GM06990 (cell line): ENCODE results near the gene DCAF7.

Experiments used
- DNase-seq: peaks from one replicate; pipeline ENCODE4 v3.0.0-alpha.2; 2011; ENCODE audit not compliant: insufficient read length; ENCODE audit errors: extremely low read depth
- H3K27me3 ChIP-seq: replicated peaks from 2 replicates; pipeline ENCODE4 v1.6.0; 2011; ENCODE audit warnings: low read length; ENCODE audit not compliant: control insufficient read depth, insufficient read depth
- H3K36me3 ChIP-seq: 2 replicates; pipeline ENCODE4 v1.5.1; 2011; ENCODE audit warnings: low read length; ENCODE audit not compliant: control insufficient read depth, insufficient read depth
- H3K4me3 ChIP-seq: replicated peaks from 2 replicates; pipeline ENCODE4 v1.5.1; 2011; ENCODE audit warnings: low read depth, mild to moderate bottlenecking, control low read depth, low read length
- TF ChIP-seq, protein P1 (sequence below): IDR thresholded peaks from 2 replicates; pipeline ENCODE4 v1.5.1; 2011; ENCODE audit warnings: low read length, control low read depth, mild to moderate bottlenecking, inconsistent platforms; ENCODE audit not compliant: insufficient read depth, poor library complexity, severe bottlenecking

DCAF7 gene

DNA sequence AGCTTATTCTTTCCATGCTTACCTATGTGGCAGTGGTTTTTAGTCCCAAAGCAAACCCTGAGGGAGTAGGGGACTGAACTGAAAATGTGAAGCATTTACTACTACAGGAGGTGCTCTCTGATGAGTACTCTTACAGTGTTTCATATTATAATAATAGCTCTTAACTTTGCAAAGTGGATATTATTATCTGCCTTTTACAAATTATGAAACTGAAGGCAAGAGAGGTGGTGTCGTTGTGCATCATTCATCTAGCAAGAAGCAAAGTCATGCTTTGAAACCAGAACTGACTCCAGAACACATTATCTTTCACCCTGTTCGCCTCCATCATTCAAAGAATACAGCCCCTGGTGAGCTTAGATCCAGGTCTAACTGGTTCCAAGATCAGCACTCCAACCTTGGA is 35.3 kb upstream of the DCAF7 start:
- H3K27me3 ChIP-seq = no peaks in the 10 kb centered on the region
- no peak for DNase-seq
- TF ChIP-seq, protein P1, sequence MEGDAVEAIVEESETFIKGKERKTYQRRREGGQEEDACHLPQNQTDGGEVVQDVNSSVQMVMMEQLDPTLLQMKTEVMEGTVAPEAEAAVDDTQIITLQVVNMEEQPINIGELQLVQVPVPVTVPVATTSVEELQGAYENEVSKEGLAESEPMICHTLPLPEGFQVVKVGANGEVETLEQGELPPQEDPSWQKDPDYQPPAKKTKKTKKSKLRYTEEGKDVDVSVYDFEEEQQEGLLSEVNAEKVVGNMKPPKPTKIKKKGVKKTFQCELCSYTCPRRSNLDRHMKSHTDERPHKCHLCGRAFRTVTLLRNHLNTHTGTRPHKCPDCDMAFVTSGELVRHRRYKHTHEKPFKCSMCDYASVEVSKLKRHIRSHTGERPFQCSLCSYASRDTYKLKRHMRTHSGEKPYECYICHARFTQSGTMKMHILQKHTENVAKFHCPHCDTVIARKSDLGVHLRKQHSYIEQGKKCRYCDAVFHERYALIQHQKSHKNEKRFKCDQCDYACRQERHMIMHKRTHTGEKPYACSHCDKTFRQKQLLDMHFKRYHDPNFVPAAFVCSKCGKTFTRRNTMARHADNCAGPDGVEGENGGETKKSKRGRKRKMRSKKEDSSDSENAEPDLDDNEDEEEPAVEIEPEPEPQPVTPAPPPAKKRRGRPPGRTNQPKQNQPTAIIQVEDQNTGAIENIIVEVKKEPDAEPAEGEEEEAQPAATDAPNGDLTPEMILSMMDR = no peak
- no peaks in the 10 kb centered on the region for H3K36me3 ChIP-seq
- H3K4me3 ChIP-seq = no peak overlapping the region

DNA sequence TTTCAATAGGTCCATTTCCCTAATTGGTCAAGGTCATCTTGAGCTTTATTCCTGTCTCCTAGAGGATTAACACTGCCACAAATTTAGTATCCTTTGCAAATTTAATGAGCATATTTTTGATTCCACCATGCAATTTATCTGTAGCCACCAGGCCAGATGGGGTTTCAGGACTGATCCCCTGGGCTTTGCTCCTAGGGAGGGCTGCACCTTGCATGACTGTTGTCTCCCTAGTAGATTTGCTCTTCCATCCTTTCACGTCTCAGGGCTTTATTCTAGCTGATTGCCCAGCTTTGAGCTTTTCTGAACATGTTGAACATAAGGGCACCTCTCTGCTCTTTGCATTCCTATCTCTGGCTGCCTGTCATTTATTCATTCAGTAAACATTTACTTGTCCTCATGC is 34.9 kb upstream of the DCAF7 start:
- no peak overlapping the region for H3K4me3 ChIP-seq
- no peak for DNase-seq
- no peaks in the 10 kb centered on the region for H3K36me3 ChIP-seq
- H3K27me3 ChIP-seq = no peaks in the 10 kb centered on the region
- TF ChIP-seq, protein P1 = no peak

DNA sequence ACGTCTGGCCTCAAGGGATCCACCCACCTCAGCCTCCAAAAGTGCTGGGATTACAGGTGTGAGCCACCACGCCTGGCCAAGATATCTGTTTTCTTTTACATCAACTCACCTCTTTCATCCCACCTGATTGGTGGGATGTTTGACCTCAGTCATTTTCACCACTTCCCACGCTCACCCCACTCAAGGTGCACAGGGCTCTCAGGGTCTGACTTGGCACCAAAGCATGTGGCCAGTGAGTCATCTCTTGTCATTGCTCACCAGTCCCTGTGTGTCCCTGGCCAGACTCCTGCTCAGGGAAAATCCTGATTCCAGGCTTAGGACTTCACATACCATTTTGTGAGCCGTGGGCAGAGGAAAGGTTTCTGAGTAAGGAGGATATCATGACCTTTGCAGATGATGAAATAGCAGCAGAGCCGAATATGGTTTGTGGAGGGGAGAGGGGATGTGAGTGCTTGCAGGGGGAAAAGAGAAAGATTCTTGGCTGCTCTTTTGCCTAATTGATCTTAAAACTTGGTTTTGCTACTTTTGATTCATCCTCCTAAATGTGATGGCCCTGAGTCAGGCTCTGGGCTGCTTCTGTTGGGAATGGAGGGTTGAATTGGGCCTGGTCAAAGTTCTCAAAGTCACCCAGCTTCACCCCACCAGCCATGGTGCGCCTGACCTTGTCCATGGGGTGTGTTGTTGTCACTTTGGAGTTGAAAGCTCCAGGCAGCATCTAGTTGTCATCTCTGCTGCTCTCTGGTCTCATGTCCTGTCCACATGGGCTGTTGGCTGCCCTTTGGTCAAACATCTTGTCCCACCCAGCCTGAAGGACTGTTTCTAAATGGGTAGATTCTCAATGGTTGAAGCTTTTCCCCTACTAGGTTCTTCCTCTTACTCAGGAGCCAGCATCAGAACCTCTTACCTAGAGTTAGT is 33.1 kb upstream of the DCAF7 start:
- TF ChIP-seq, protein P1 = no peak
- Histone ChIP-seq H3K27me3 (no peaks in the 10 kb centered on the region), H3K4me3 (no peak overlapping the region), H3K36me3 (no peaks in the 10 kb centered on the region)
- no peak for DNase-seq

DNA sequence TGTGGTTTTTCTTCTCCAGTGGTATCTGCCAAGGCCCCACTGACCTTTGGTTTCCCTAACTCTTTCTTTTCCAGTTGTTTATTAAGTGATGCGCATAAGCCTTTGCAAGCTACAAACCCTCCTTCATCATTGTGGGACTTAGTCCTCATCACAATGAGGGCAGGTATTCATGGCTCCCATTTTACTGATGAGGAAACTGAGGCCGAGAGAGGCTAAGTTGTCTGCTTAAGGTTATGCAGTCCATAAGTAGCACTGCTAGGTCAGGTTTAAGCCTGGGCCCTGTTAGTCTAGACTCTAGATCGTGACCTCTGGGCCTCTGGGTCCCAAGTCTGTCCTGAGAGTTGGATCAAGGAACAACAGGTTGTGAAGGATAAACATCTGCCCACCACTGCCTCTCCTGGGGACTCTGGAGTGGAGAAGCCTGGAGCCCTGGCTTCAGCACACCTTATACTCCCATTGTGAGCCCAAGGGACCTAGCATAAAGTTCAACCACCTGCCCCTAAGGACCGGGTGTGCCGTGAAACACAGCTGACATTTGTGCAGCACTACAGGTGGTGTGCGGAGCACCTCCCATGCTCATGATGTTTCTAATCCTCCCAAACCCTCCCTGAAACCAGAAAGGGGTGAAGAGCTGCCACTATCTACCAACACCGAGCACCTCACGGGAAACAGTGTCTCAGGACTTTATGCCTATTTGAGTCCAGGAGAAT is 32.3 kb upstream of the DCAF7 start:
- Histone ChIP-seq H3K4me3 (no peak overlapping the region), H3K36me3 (no peaks in the 10 kb centered on the region), H3K27me3 (no peaks in the 10 kb centered on the region)
- no peak for DNase-seq
- TF ChIP-seq, protein P1 = no peak

DNA sequence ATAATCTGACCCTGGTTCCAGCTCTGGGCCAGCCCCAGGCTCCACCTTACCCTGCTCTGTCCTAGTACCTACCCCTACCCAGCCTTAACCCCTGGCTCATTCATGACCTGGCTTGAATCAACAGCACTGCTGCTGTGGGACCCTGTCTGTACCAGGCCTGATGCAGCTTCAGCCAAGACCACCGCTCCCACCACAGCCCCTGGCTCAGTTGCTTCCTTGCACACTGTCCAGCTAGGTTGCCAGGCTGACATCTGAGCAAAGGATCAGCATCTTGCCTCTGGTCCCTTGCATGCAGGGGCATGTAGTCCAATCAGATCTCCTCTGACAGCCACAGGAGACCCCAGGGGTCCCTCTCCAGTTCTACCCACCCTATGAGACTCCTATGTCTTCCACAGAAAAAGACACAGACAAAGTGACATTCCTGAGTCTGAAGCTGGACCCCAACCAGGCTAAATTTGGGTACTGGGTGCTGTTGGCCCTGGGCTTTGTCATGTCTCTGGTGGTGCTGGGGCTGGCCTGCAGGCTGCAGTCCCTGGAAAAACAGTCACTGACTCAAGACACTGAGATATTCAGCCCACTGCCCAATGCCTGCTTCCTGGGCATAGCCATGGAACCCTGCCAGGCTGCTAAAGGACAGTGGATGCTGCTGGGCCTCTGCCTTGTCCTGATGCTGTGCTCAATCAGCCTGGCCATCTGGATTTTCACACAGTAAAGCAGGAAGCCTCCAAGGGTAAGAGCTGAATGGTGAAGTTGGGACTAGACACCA is 31.0 kb upstream of the DCAF7 start:
- H3K36me3 ChIP-seq = no peaks in the 10 kb centered on the region
- TF ChIP-seq, protein P1 = no peak
- H3K4me3 ChIP-seq = no peak overlapping the region
- no peaks in the 10 kb centered on the region for H3K27me3 ChIP-seq
- DNase-seq = no peak
